NB4 (cell line): ENCODE measurements around the gene ZNF559.
A peak's percentile ranks its signal among the peaks of the same experiment; 100 is the strongest.

Source experiments
- DNase-seq: peaks from one replicate; pipeline ENCODE4 v3.0.0; 2010; ENCODE audit warnings: low read depth
- H3K4me3 ChIP-seq: one replicate; pipeline ENCODE4 v1.5.1; 2011; ENCODE audit warnings: mild to moderate bottlenecking, low read depth, low read length, moderate library complexity
- MAX ChIP-seq: IDR thresholded peaks from 2 replicates; pipeline ENCODE4 v1.6.1; 2011; ENCODE audit warnings: low read depth, low read length
- MYC ChIP-seq: IDR thresholded peaks from 2 replicates; pipeline ENCODE4 v1.6.1; 2011; ENCODE audit warnings: low read depth, low read length
- POLR2A ChIP-seq: IDR thresholded peaks from 2 replicates; pipeline ENCODE4 v1.6.1; 2011; ENCODE audit warnings: mild to moderate bottlenecking; ENCODE audit not compliant: insufficient read length; ENCODE audit errors: extremely low read depth
- TF ChIP-seq, protein P1 (sequence below): IDR thresholded peaks from one replicate; pipeline ENCODE4 v1.5.1; 2012; ENCODE audit warnings: low read depth, low read length

ZNF559 gene

GRCh38 chr19:9323557-9323918 is 441 bp upstream of the ZNF559 start:
- H3K4me3 ChIP-seq = peak overlapping the region; percentile 83
- TF ChIP-seq, protein P1, sequence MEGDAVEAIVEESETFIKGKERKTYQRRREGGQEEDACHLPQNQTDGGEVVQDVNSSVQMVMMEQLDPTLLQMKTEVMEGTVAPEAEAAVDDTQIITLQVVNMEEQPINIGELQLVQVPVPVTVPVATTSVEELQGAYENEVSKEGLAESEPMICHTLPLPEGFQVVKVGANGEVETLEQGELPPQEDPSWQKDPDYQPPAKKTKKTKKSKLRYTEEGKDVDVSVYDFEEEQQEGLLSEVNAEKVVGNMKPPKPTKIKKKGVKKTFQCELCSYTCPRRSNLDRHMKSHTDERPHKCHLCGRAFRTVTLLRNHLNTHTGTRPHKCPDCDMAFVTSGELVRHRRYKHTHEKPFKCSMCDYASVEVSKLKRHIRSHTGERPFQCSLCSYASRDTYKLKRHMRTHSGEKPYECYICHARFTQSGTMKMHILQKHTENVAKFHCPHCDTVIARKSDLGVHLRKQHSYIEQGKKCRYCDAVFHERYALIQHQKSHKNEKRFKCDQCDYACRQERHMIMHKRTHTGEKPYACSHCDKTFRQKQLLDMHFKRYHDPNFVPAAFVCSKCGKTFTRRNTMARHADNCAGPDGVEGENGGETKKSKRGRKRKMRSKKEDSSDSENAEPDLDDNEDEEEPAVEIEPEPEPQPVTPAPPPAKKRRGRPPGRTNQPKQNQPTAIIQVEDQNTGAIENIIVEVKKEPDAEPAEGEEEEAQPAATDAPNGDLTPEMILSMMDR = no peak
- TF ChIP-seq MAX (no peak; the same call in 1 of the 2 replicates), POLR2A (no peak), MYC (no peak)
- DNase-seq = peak; percentile 94

- TF ChIP-seq POLR2A (no peak), MAX (peak; percentile 68; the same call in 1 of the 2 replicates)
- peak overlapping the region; percentile 83 for H3K4me3 ChIP-seq
- DNase-seq = no peak
Measured at GRCh38 chr19:9324584-9324962, 594 bp downstream of the ZNF559 start.

- H3K4me3 ChIP-seq = no peak overlapping the region
- DNase-seq = no peak
- TF ChIP-seq MYC (no peak), MAX (no peak), POLR2A (no peak)
- TF ChIP-seq, protein P1 = no peak
Measured at GRCh38 chr19:9329999-9330398, 6.0 kb downstream of the ZNF559 start.

GRCh38 chr19:9342610-9343304 is 18.8 kb downstream of the ZNF559 start:
- TF ChIP-seq, protein P1 = no peak
- no peak for TF ChIP-seq MAX
- no peak for TF ChIP-seq POLR2A
- no peak for TF ChIP-seq MYC
- DNase-seq = peak; percentile 18
- H3K4me3 ChIP-seq = no peak overlapping the region

DNA sequence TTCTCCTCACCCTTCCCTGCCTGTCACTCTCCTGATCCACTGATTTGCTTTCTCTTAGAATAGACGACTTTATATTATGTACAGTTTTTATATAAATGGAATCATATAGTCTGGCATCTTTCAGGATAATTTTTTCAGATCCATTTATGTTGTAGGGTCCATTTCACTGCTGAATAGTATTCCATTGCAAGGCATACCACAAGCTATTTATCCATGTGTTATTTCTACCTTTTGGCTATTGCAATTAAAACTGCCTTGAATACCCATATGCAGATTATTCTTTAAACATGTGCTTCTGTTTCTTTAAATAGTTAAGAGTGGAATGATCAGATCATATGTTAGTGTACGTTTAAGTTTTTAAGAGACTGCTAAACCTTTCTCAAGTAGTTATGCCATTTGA is 21.0 kb downstream of the ZNF559 start:
- TF ChIP-seq, protein P1 = no peak
- TF ChIP-seq POLR2A (no peak), MYC (no peak), MAX (no peak)
- H3K4me3 ChIP-seq = no peak overlapping the region
- DNase-seq = no peak

- TF ChIP-seq, protein P1 = no peak
- TF ChIP-seq MYC = no peak
- no peak for TF ChIP-seq MAX
- TF ChIP-seq POLR2A = no peak
- H3K4me3 ChIP-seq = no peak overlapping the region
- no peak for DNase-seq
Measured at GRCh38 chr19:9348253-9348652, 24.3 kb downstream of the ZNF559 start.
